KOPT-K1 (cell line): Measurements from ENCODE around the gene ANKRD31.
"Not testable (repeated sequence)": the region's sequence is repeated elsewhere in the genome, so short reads cannot be mapped to it uniquely, and the experiment has no call there.

Experiments used
- H3K27ac ChIP-seq: fragments of 200-600 bp; sonication (generic); 2 replicates; pipeline ENCODE4 v1.5.1; 2016; ENCODE audit warnings: antibody characterized with exemption, mild to moderate bottlenecking, low read depth, low read length; ENCODE audit not compliant: poor library complexity, severe bottlenecking
- H3K36me3 ChIP-seq: fragments of 200-600 bp; sonication (generic); 2 replicates; pipeline ENCODE4 v1.5.1; 2017; ENCODE audit warnings: antibody characterized with exemption, mild to moderate bottlenecking, low read length, moderate library complexity; ENCODE audit not compliant: insufficient read depth
- H3K9me3 ChIP-seq: fragments of 200-600 bp; sonication (generic); 2 replicates; pipeline ENCODE4 v1.5.1; 2017; ENCODE audit warnings: antibody characterized with exemption, low read length, mild to moderate bottlenecking; ENCODE audit not compliant: insufficient read depth, poor library complexity, severe bottlenecking

Gene ANKRD31

GRCh38 chr5:75192804-75193203, 43.9 kb downstream of the ANKRD31 start:
- no peaks in the 10 kb centered on the region for H3K36me3 ChIP-seq
- H3K9me3 ChIP-seq: no peaks in the 10 kb centered on the region
- no peak overlapping the region for H3K27ac ChIP-seq

- no peaks in the 10 kb centered on the region for H3K9me3 ChIP-seq
- H3K27ac ChIP-seq: no peak overlapping the region
- H3K36me3 ChIP-seq: no peaks in the 10 kb centered on the region
These were observed 44.4 kb downstream of the ANKRD31 start for GRCh38 chr5:75192264-75192663.

GRCh38 chr5:75190227-75190626, 46.5 kb downstream of the ANKRD31 start:
- Histone ChIP-seq H3K27ac (no peak overlapping the region), H3K9me3 (no peaks in the 10 kb centered on the region), H3K36me3 (no peaks in the 10 kb centered on the region)

GRCh38 chr5:75189353-75189752, 47.3 kb downstream of the ANKRD31 start:
- H3K27ac ChIP-seq: no peak overlapping the region
- no peaks in the 10 kb centered on the region for H3K9me3 ChIP-seq
- H3K36me3 ChIP-seq: no peaks in the 10 kb centered on the region

- no peak overlapping the region for H3K27ac ChIP-seq
- H3K9me3 ChIP-seq: no peaks in the 10 kb centered on the region
- H3K36me3 ChIP-seq: no peaks in the 10 kb centered on the region
These were observed 50.9 kb downstream of the ANKRD31 start for GRCh38 chr5:75185763-75186162.

GRCh38 chr5:75176009-75176408, 60.7 kb downstream of the ANKRD31 start:
- H3K27ac ChIP-seq, H3K9me3 ChIP-seq, H3K36me3 ChIP-seq: not testable (repeated sequence)

- not testable (repeated sequence) for H3K36me3 ChIP-seq, H3K9me3 ChIP-seq, H3K27ac ChIP-seq
These were observed 61.8 kb downstream of the ANKRD31 start for GRCh38 chr5:75174872-75175271.

- H3K36me3 ChIP-seq: no peaks in the 10 kb centered on the region
- no peak overlapping the region for H3K27ac ChIP-seq
- no peaks in the 10 kb centered on the region for H3K9me3 ChIP-seq
These were observed 67.2 kb downstream of the ANKRD31 start for GRCh38 chr5:75169516-75169915.

- Histone ChIP-seq H3K9me3 (no peaks in the 10 kb centered on the region), H3K36me3 (no peaks in the 10 kb centered on the region), H3K27ac (no peak overlapping the region)
These were observed 68.5 kb downstream of the ANKRD31 start for GRCh38 chr5:75168026-75168735.

GRCh38 chr5:75167345-75167744, 69.3 kb downstream of the ANKRD31 start:
- Histone ChIP-seq H3K9me3 (peaks cover 1% of the 10 kb centered on the region), H3K36me3 (no peaks in the 10 kb centered on the region), H3K27ac (no peak overlapping the region)

GRCh38 chr5:75161508-75161907, 75.2 kb downstream of the ANKRD31 start:
- not testable (repeated sequence) for H3K27ac ChIP-seq, H3K36me3 ChIP-seq
- peaks cover 35% of the 10 kb centered on the region for H3K9me3 ChIP-seq

- Histone ChIP-seq H3K27ac (no peak overlapping the region), H3K36me3 (no peaks in the 10 kb centered on the region), H3K9me3 (peaks cover 31% of the 10 kb centered on the region)
These were observed 80.1 kb downstream of the ANKRD31 start for GRCh38 chr5:75156585-75156984.

GRCh38 chr5:75152860-75153259, 83.8 kb downstream of the ANKRD31 start:
- H3K9me3 ChIP-seq: peaks cover 5% of the 10 kb centered on the region
- no peak overlapping the region for H3K27ac ChIP-seq
- H3K36me3 ChIP-seq: no peaks in the 10 kb centered on the region

- Histone ChIP-seq H3K36me3 (no peaks in the 10 kb centered on the region), H3K27ac (no peak overlapping the region)
These were observed 88.6 kb downstream of the ANKRD31 start for GRCh38 chr5:75148051-75148450.

GRCh38 chr5:75142566-75143136, 94.0 kb downstream of the ANKRD31 start:
- Histone ChIP-seq H3K9me3 (no peaks in the 10 kb centered on the region), H3K27ac (no peak overlapping the region), H3K36me3 (no peaks in the 10 kb centered on the region)

More at GRCh38 chr5:75148051-75148450, 88.6 kb downstream of the ANKRD31 start:
- peaks cover 2% of the 10 kb centered on the region for H3K9me3 ChIP-seq

GRCh38 chr5:75140277-75140676, 96.4 kb downstream of the ANKRD31 start:
- no peaks in the 10 kb centered on the region for H3K9me3 ChIP-seq
- no peaks in the 10 kb centered on the region for H3K36me3 ChIP-seq
- H3K27ac ChIP-seq: no peak overlapping the region
